ENCODE measurements around the gene CALD1. TPM values are rescaled to one million over a fixed set of nuclear protein-coding genes. Genes with fewer than 3 reads are reported as not detected.

CALD1 gene
- total RNA-seq, 1 experiment from 2014 or later = 22.1 TPM

- no TSS peak for BruUV-seq (replicated peaks)
- no peak overlapping the region for H3K4me3 ChIP-seq (ENCODE audit: low read length)
- no peaks in the 10 kb centered on the region for H4K20me1 ChIP-seq (ENCODE audit: low read length)
- 0 out of 2 replicates have a peak, but pooled peaks cover 9% of the 10 kb centered on the region for H3K79me2 ChIP-seq (ENCODE audit: low read length)
- peak overlapping the region; percentile 78; the same call in 1 of the 2 replicates for H3K4me2 ChIP-seq (ENCODE audit: low read length)
- ATAC-seq (no peak), DNase-seq (no peak)
- no peak overlapping the region for H3K9ac ChIP-seq (ENCODE audit: low read length)
- POLR2A ChIA-PET (ENCODE audit: unreplicated experiment) = no interaction called here
- H3K9me2 ChIP-seq (replicated peaks; ENCODE audit: low read length) = no peaks in the 10 kb centered on the region
- no peak overlapping the region; the same call in 1 of the 2 replicates for H2AFZ ChIP-seq (ENCODE audit: low read length)
- H3K9me3 ChIP-seq (ENCODE audit: low read length) = no peaks in the 10 kb centered on the region
- no peaks in the 10 kb centered on the region for H3F3A ChIP-seq (ENCODE audit: low read length, unreplicated experiment)
- TF ChIP-seq EZH2phosphoT487 (IDR thresholded peaks at IDR 0.05; ENCODE audit: borderline replicate concordance, low read length) (no peak), CTCF (conservative IDR thresholded peaks at IDR 0.05; ENCODE audit: low read depth, low read length) (no peak), EZH2 (IDR thresholded peaks at IDR 0.05; ENCODE audit: low read length, unreplicated experiment) (no peak)
- H3K4me1 ChIP-seq (ENCODE audit: insufficient read depth, low read length) = peaks cover 29% of the 10 kb centered on the region
- CTCF ChIA-PET = no interaction called here
- no peak overlapping the region for H3K27ac ChIP-seq (ENCODE audit: low read length)
- no peaks in the 10 kb centered on the region for H3K27me3 ChIP-seq (ENCODE audit: low read length)
- intact Hi-C loops (cut with micrococcal nuclease) = loop anchor here (5.0 to 10.0 kb wide), 3 partner anchors 97 to 164 kb away; partner anchors contain the start of gene BPGM
- no peaks in the 10 kb centered on the region for H3K36me3 ChIP-seq (ENCODE audit: low read depth, low read length)
These were observed 1.4 kb upstream of the CALD1 start for GRCh38 chr7:134777908-134778580.

- Histone ChIP-seq H3K27me3 (ENCODE audit: low read length) (no peaks in the 10 kb centered on the region), H3K9me3 (ENCODE audit: low read length) (no peaks in the 10 kb centered on the region), H3K4me3 (ENCODE audit: low read length) (peak overlapping the region; percentile 70), H2AFZ (ENCODE audit: low read length) (peak overlapping the region; percentile 83), H3K27ac (ENCODE audit: low read length) (peak overlapping the region; percentile 26), H3K4me2 (ENCODE audit: low read length) (peak overlapping the region; percentile 78), H3K4me1 (ENCODE audit: insufficient read depth, low read length) (peaks cover 29% of the 10 kb centered on the region), H4K20me1 (ENCODE audit: low read length) (no peaks in the 10 kb centered on the region), H3K36me3 (ENCODE audit: low read depth, low read length) (no peaks in the 10 kb centered on the region), H3F3A (ENCODE audit: low read length, unreplicated experiment) (no peaks in the 10 kb centered on the region), H3K9me2 (replicated peaks; ENCODE audit: low read length) (no peaks in the 10 kb centered on the region), H3K9ac (ENCODE audit: low read length) (peak overlapping the region; percentile 19; the same call in 1 of the 2 replicates), H3K79me2 (ENCODE audit: low read length) (0 out of 2 replicates have a peak, but pooled peaks cover 9% of the 10 kb centered on the region)
- POLR2A ChIA-PET (ENCODE audit: unreplicated experiment) = interaction anchor here (0.6 to 0.7 kb wide), 3 partner anchors 109 to 347 kb away, joined by 3 to 6 read pairs (median 5); no protein-coding TSS in a partner anchor
- TF ChIP-seq EZH2 (IDR thresholded peaks at IDR 0.05; ENCODE audit: low read length, unreplicated experiment) (no peak), CTCF (conservative IDR thresholded peaks at IDR 0.05; ENCODE audit: low read depth, low read length) (no peak), EZH2phosphoT487 (IDR thresholded peaks at IDR 0.05; ENCODE audit: borderline replicate concordance, low read length) (no peak)
- CTCF ChIA-PET = no interaction called here
- DNase-seq (no peak), ATAC-seq (peak; percentile 37)
- BruUV-seq (replicated peaks) = TSS peak; percentile 91
- intact Hi-C loops (cut with micrococcal nuclease) = loop anchor here (1.0 to 10.0 kb wide), 5 partner anchors 95 to 163 kb away; partner anchors contain the start of gene BPGM
These were observed 269 bp downstream of the CALD1 start for GRCh38 chr7:134779741-134780065.

Measured in PC-3 (cell line).